A673 (cell line): ENCODE data around the gene POU3F1. TPM values are rescaled to one million over a fixed set of nuclear protein-coding genes. Genes with fewer than 3 reads are reported as not detected.
A peak's percentile ranks its signal among the peaks of the same experiment; 100 is the strongest.

Source experiments
- BruUV-seq: library from RNA; stranded (reverse); fragments of 400-500 nt; replicated peaks from 2 replicates; lab custom pipeline; 2021; lab: Mats Ljungman, UMichigan
- CTCF ChIA-PET: fragments of 300-600 bp; sonication (Branson Sonifier 250); formaldehyde crosslinking; loops from one replicate; lab custom pipeline; 2022; ENCODE audit warnings: antibody characterized with exemption; lab: Charles Lee
- POLR2A ChIA-PET: fragments of 300-600 bp; sonication (Branson Sonifier 250); formaldehyde crosslinking; loops from one replicate; lab custom pipeline; 2022; ENCODE audit warnings: antibody characterized with exemption; ENCODE audit not compliant: low non-redundant PET; lab: Charles Lee
- DNase-seq: peaks from one replicate; pipeline ENCODE4 v3.0.0-alpha.2; 2015; ENCODE audit warnings: low spot score
- H3K27ac ChIP-seq: fragments of 200-600 bp; sonication (generic); 2 replicates; pipeline ENCODE4 v1.5.1; 2016; ENCODE audit warnings: mixed run types, low read depth, mild to moderate bottlenecking, mixed read lengths, antibody characterized with exemption, low read length; ENCODE audit not compliant: poor library complexity, severe bottlenecking
- H3K27me3 ChIP-seq: fragments of 200-600 bp; sonication (generic); replicated peaks from 2 replicates; pipeline ENCODE4 v1.6.1; 2017; ENCODE audit warnings: mixed run types, low read depth, mild to moderate bottlenecking, mixed read lengths, antibody characterized with exemption, low read length; ENCODE audit not compliant: insufficient read depth, poor library complexity
- H3K36me3 ChIP-seq: fragments of 200-600 bp; sonication (generic); 2 replicates; pipeline ENCODE4 v1.6.1; 2016; ENCODE audit warnings: mixed run types, mild to moderate bottlenecking, mixed read lengths, antibody characterized with exemption, low read length; ENCODE audit not compliant: insufficient read depth, poor library complexity, severe bottlenecking
- H3K4me1 ChIP-seq: fragments of 200-600 bp; sonication (generic); 2 replicates; pipeline ENCODE4 v1.6.1; 2017; ENCODE audit warnings: mixed run types, mild to moderate bottlenecking, mixed read lengths, antibody characterized with exemption, low read length; ENCODE audit not compliant: insufficient read depth, poor library complexity, severe bottlenecking
- H3K4me3 ChIP-seq: fragments of 200-600 bp; sonication (generic); 2 replicates; pipeline ENCODE4 v1.5.1; 2016; ENCODE audit warnings: low read depth, mixed run types, mild to moderate bottlenecking, mixed read lengths, low read length; ENCODE audit not compliant: poor library complexity, severe bottlenecking
- H3K9me3 ChIP-seq: fragments of 200-600 bp; sonication (generic); 2 replicates; pipeline ENCODE4 v1.6.1; 2016; ENCODE audit warnings: mixed run types, low read depth, mild to moderate bottlenecking, mixed read lengths, antibody characterized with exemption, low read length; ENCODE audit not compliant: poor library complexity, severe bottlenecking
- CTCF ChIP-seq: fragments of 300-800, 200-600 bp; sonication (generic); conservative IDR thresholded peaks from 2 replicates; pipeline ENCODE4 v1.5.1; 2017; ENCODE audit warnings: low read depth, mild to moderate bottlenecking, antibody characterized with exemption, low read length, moderate library complexity, mixed read lengths
- EZH2 ChIP-seq: fragments of 200-600 bp; sonication (generic); IDR thresholded peaks from 2 replicates; pipeline ENCODE4 v1.6.1; 2017; ENCODE audit warnings: borderline replicate concordance, low read depth, mild to moderate bottlenecking, mixed read lengths, antibody characterized with exemption, low read length; ENCODE audit not compliant: poor library complexity, severe bottlenecking
- intact Hi-C: fragments of 100-400 bp; cut with micrococcal nuclease; formaldehyde crosslinking; loops from one replicate; pipeline ENCODE4 v1.10.0; 2022; ENCODE audit not compliant: unreplicated experiment
- total RNA-seq: library from RNA; stranded (reverse); gene quantifications from 2 replicates; pipeline ENCODE4 v1.2.3, GENCODE V29; 2021

POU3F1 gene
- total RNA-seq, 1 experiment from 2014 or later, result 92.9 TPM

DNA sequence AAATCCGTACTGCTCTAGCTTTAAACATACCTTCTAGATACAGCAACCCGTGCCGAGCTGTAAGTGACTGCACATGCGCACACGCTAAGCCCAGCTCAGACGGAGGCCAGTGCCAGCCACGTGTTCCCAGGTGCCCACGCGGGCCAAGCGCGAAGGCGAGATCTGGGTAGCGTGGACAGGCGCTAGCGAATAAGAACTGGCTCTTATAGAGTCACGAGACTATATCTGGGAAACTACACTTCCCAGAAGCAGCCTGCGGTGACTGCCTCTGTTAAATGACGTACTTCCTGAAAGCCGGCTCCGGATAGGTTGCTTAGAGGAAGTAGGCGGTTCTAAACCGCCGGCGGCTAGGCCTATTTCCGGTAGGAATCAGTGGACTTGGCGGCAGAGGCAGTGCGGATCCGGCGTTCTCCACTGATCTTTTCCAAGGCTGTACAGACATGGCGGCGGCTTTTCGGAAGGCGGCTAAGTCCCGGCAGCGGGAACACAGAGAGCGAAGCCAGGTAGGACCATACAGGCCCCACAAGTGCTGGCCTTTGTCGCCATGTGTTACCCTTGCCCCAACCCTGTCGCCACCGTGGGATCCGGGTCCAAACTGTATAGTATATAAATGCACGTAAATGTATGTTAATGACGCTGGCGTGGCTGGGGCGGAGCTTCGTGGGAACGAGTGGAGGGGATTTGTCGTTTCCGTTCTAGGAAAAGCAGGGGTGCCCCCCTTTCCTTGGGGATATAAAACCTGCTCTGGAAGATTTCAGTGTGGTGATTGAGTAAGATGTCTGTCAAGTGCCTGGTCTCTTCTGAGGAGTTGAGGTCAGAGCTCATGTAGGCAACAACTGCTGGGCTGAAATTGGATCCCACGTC is 34.0 kb downstream of the POU3F1 start, which contains the start of gene UTP11:
Gene UTP11 (plus strand): TSS at position 372 of the 864 bp plus-strand sequence. CDS start 69 bp downstream, at position 441.
- H3K27me3 ChIP-seq, result no peaks in the 10 kb centered on the region
- peak; percentile 99 for DNase-seq
- intact Hi-C loops, result loop anchor here (10.0 kb wide), 1 partner anchor 318 kb away; the partner anchor contains the start of gene CDCA8
- CTCF ChIA-PET, result interaction anchor here (1.6 kb wide), 1 partner anchor 153 kb away, joined by 4 read pairs; no protein-coding TSS in a partner anchor
- peaks cover 32% of the 10 kb centered on the region for H3K36me3 ChIP-seq
- BruUV-seq, result no TSS peak
- H3K9me3 ChIP-seq, result no peaks in the 10 kb centered on the region
- POLR2A ChIA-PET, result interaction anchor here (1.2 kb wide), 2 partner anchors 12 kb away, joined by 3 to 5 read pairs; no protein-coding TSS in a partner anchor
- peaks cover 41% of the 10 kb centered on the region for H3K4me1 ChIP-seq
- H3K4me3 ChIP-seq, result peak within 1 kb of the TSS; percentile 57
- H3K27ac ChIP-seq, result peak within 1 kb of the TSS; percentile 95
- no peak for TF ChIP-seq CTCF

GRCh38 chr1:38009841-38010180 is 36.8 kb downstream of the POU3F1 start:
- ChIA-PET POLR2A (no interaction called here), CTCF (no interaction called here)
- peaks cover 7% of the 10 kb centered on the region for H3K36me3 ChIP-seq
- H3K4me3 ChIP-seq, result no peak overlapping the region
- TF ChIP-seq CTCF (no peak), EZH2 (no peak)
- no peaks in the 10 kb centered on the region for H3K9me3 ChIP-seq
- peaks cover 32% of the 10 kb centered on the region for H3K4me1 ChIP-seq
- no peaks in the 10 kb centered on the region for H3K27me3 ChIP-seq
- H3K27ac ChIP-seq, result peak overlapping the region; percentile 76
- intact Hi-C loops, result loop anchor here (10.0 kb wide), 1 partner anchor 315 kb away; the partner anchor contains the start of gene CDCA8
- no TSS peak for BruUV-seq
- no peak for DNase-seq

DNA sequence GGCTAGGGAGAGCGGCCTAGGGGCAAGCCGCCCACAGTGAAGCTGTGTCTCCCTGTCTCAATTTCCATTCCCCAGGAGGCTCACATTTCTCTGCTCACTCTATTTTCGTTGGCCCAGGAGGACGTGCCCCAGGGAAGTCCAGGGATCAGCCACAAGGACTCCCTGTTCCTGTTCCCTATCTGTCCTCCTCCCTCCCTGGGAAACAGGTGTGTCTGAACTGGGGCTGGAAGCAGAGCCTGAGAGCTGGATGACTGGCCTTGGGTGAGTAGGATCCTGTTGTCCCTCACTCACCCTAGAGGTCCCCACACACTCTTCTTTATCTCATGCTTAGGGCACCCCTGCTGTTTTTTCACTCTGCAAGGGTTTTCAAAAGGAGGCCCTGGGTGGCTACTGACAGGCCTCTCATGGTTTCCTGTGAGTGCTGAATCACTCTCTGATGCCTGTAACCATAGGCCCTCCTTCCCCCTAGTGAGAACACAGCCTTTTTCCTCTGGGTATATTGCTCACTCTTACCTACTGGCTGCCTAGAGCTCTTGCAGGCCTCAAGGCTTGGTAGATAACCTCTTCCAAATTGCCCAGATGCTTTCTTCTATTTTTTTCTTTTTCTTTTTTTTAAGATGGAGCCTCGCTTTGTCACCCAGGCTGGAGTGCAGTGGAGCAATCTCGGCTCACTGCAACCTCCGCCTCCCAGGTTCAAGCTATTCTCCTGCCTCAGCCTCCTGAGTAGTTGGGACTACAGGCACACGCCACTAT is 37.3 kb downstream of the POU3F1 start:
- intact Hi-C loops, result no loop called here
- BruUV-seq, result no TSS peak
- TF ChIP-seq EZH2 (no peak), CTCF (no peak)
- no peaks in the 10 kb centered on the region for H3K9me3 ChIP-seq
- peak; percentile 81 for DNase-seq
- peaks cover 2% of the 10 kb centered on the region for H3K36me3 ChIP-seq
- peak overlapping the region; percentile 76 for H3K27ac ChIP-seq
- H3K4me1 ChIP-seq, result peaks cover 27% of the 10 kb centered on the region
- no peaks in the 10 kb centered on the region for H3K27me3 ChIP-seq
- ChIA-PET CTCF (no interaction called here), POLR2A (interaction anchor here (0.5 kb wide), 1 partner anchor 580 kb away, joined by 8 read pairs; no protein-coding TSS in a partner anchor)
- H3K4me3 ChIP-seq, result no peak overlapping the region
